Non-pigmented ciliary epithelial cell (primary cell): ENCODE results near the gene TRMO.
"Not testable (repeated sequence)": the region's sequence is repeated elsewhere in the genome, so short reads cannot be mapped to it uniquely, and the experiment has no call there.

Source experiments
- DNase-seq: peaks from one replicate; pipeline ENCODE4 v3.0.0-alpha.2; 2010; ENCODE audit warnings: low read depth

TRMO gene, protein sequence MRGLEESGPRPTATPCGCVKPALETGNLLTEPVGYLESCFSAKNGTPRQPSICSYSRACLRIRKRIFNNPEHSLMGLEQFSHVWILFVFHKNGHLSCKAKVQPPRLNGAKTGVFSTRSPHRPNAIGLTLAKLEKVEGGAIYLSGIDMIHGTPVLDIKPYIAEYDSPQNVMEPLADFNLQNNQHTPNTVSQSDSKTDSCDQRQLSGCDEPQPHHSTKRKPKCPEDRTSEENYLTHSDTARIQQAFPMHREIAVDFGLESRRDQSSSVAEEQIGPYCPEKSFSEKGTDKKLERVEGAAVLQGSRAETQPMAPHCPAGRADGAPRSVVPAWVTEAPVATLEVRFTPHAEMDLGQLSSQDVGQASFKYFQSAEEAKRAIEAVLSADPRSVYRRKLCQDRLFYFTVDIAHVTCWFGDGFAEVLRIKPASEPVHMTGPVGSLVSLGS

DNA sequence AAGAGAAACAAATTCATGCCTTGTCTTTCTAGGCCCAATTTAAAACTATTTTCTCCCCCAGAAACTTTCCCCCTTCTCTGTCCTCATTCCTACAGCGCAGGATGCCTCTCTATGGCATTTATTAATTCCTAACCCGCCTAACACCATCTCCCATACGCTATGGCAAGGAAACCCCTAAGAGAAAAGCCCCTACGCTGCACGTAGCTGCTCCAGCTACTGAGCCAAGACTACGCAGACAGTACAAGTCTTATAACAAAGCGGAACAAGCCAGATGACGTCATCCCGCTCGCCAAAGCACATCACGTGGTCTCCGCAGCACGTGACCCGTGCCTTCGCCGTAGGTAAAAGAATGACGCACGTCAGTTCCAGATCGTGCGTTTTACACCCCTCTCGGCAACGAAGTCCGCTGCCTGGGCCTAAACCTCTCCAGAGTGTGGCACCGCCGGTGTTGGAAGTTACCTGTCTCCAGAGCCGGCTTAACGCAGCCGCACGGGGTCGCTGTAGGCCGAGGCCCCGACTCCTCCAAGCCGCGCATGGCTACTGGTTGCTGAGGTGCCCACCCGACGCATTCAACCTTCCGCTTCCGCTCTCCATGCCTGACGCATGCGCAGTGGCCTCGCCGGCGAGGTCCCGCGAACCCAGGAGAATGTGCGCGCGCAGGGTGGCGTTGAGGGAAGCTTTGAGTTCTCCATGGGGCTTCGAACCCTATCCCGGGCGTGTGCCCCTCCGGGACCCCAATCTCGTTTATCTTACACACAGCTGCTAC is at the start of gene TRMO:
TRMO (minus strand) TSS at position 542 of the 766 bp plus-strand sequence; CDS start at position 535, 7 bp downstream.
- peak; percentile 96 for DNase-seq

GRCh38 chr9:97970165-97970564 is 47.9 kb upstream of the TRMO start:
- no peak for DNase-seq

GRCh38 chr9:97969014-97969413 is 46.7 kb upstream of the TRMO start:
- DNase-seq, result no peak

DNA sequence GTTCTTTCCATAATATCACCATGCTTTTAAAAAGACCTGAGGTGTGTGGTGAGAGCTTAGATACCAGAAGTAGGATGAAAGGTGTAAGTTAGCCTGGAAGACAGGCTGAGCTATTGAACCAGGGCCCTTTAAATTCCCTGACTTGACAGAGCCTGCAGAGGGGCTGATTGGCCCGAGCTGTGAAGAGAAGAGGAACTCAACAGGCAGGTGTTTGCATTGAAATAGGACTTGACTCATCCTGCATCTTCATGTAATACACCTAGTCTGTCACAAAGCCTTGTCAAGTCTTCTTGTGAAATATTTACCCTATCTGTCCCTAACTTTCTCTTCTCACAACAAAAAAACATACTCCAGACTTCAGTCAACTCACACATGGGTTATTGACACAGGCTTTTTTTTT is 44.2 kb upstream of the TRMO start:
- no peak for DNase-seq

DNA sequence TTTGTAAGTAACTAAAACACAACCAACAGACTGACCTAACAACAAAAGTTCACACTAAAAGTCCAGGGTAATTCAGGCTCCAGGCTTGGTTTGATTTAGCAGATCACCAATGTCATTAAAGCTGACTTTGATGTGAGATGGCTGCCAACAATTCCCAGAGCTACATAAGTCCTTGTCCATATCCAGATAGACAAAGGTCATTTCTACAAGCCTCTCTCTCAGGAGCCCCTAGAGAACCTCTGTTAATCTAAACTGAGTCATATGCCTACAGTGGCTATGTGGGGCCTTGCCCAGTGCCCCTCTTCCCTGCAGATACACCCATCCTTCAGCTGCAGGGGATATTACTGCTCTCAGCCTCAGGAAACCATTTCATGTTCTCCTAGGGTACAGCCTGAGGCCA is 42.6 kb upstream of the TRMO start:
- DNase-seq, result no peak

DNA sequence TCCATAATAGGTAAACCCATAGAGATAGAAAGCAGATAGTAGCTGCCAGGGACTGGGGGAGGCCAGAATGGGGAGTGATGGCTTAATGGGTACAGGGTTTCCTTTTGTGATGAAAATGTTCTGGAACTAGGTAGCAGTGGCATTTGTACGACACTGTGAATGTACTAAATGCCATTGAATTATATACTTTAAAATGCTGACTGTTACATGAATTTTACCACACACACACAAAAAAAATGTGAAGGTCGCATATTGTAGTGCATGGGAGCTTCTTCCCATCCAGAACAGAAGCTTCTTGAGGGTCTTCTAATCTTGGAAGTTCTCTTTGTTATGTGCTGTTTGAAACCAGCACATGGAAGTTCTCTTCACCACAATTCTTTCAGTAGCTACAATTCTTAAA is 40.9 kb upstream of the TRMO start:
- DNase-seq, result no peak

DNA sequence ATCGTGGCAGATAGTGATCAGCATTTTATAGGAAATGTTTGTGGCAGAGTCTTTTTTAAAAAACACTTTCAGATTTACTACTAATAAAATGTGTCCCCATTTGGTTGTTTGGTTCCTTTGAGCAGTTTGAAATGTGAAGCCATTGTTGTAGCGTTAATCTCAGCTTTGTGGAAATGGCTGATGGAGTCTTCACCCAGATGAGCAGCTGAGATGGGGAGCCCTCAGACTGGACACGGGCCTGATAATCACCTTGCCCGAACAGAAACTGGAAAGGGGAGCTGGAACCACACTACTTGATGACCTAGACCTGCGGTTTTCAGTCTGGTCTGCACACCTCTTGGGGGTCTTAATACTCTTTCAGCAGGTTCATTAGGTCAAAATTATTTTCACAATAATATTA is 40.3 kb upstream of the TRMO start:
- no peak for DNase-seq

GRCh38 chr9:97962136-97962535 is 39.8 kb upstream of the TRMO start:
- DNase-seq, result no peak

GRCh38 chr9:97961361-97961760 is 39.1 kb upstream of the TRMO start:
- no peak for DNase-seq

DNA sequence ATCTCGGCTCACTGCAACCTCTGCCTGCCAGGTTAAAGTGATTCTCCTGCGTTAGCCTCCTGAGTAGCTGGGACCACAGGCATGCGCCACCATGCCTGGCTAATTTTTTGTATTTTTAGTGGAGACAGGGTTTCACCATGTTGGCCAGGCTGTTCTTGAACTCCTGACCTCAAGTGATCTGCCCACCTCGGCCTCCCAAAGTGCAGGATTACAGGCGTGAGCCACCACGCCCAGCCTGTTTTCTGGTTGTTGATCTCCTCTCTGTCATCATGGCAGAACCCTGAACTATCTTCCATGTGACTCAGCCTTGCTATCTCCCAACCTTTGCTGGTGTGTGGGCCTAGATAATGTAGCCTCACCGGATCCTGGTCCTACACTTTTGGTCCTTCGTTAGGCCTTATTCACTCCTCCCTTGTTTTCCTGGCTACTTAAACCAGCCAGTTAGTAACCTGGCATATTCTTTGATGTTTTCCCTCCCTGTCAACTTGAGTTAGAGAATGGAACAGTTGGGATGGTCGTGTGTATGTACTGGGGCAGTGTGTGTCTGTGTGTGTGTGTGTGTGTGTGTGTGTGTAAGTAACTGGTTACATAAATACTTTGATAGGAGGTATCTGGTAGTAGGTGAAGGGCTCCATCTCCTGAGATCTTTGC is 38.5 kb upstream of the TRMO start:
- not testable (repeated sequence) for DNase-seq

- DNase-seq, result no peak
These were observed 37.3 kb upstream of the TRMO start for GRCh38 chr9:97959585-97959984.

DNA sequence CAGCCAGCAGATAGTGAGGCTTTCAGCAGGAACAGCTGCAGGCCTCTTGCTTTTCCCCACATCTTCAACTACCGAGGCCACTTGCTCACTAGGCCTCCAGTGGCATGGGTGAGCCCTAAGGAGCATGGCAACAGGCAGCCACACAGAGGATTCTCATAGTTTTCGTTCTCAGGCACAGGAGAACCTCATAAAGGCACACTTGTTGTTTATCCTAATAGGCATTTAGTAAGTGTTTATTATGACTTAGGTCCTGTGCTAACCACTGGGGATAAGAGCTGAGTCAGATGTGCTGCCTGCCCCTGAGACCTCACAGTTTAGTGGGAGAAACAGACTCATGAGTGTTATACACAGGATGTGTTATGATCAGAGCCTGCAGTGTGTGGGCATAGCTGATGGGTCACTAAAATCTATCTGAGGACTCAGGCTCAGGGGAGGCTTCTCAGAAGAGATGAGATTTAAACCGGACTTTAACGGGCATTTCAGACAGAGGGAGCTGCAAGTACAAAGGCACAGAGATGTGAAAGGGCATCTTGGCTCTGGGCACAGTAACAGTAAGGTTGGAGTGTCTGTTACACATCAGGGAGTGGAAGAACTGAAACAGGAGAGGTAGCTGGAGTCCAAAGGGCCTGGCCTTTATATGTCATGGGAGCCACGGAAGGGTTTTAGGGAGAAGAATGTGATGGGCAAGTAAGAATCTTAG is 36.7 kb upstream of the TRMO start:
- DNase-seq, result peak; percentile 35

DNA sequence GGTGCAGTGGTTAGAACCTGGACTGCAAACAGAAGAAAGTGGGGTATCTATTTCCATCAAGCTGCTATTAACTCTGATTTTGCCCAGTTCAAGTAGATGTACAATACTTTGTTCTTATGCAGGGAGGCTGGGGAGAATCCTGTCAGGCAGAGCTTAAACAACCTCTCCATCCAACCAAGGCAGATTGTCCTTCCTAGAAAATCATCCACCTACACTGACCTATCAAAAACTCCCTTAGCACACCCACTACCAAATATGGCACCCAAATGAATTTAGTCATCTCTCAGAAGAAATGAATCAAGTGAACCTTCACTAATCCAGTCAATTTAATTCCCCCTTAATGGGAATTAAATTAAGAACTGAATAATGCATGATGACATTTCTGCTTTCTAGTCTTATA is 34.0 kb upstream of the TRMO start:
- no peak for DNase-seq

DNA sequence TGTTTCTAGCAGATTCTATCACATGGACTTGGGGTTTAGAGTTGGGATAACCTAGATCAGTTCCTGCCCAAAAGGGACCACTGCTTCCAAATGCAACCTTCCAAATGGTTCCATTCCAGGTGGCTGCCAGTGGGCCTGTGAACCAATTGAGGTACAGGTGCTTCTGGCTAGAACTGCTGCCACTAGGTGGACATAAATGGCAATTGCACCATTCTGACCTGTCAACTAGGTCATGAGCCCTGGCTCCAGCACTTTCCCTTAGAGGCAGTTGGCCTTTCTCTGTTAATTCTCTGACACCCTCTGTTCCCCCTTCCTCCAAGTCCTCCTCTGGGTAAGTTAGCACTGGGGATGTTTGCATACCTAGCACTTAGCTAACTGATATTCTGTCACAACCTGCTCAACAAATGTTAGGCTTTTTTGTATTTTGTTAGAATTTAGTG is 32.3 kb upstream of the TRMO start:
- DNase-seq, result no peak

DNA sequence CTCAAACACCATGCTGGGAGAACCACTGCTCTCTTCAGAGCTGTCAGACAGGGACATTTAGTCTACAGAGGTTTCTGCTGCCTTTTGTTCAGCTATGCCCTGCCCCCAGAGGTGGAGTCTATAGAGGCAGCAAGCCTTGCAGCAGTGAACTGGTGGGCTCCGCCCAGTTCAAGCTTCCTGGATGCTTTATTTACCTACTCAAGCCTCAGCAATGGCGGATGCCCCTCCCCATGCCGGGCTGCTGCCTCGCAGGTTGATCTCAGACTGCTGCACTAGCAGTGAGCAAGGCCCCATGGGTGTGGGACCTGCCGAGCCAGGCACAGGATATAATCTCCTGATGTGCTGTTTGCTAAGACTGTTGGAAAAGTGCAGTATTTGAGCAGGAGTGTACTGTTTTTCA is 28.6 kb upstream of the TRMO start:
- not testable (repeated sequence) for DNase-seq

- DNase-seq, result not testable (repeated sequence)
These were observed 24.8 kb upstream of the TRMO start for GRCh38 chr9:97947094-97947493.

- not testable (repeated sequence) for DNase-seq
These were observed 23.2 kb upstream of the TRMO start for GRCh38 chr9:97945470-97945869.

- DNase-seq, result no peak
These were observed 22.3 kb upstream of the TRMO start for GRCh38 chr9:97944612-97945011.

DNA sequence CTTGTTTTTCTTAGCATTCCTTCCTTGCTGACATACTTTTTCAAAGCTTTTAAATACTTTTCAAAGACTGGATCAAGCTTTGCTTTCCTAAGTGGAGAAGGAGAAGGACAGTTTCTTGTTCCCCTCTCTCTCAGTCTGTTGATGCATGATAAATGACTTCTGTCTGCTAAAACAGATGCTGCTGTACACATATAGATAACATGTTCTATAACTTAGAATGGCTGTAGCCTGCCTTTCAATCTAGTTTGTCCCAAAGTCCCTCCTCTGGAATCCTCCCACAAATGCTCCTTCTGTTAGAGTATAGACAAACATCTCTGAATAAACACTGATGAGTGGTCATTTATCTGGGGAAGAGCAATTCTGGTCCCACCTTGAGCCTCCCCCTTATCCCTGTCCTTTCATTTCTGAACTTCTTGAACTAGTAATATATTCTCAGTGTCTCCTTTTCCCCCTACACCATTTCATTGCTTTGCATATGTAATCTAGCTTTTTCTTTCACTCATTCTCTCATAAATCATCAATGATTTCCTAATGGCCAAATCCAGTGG is 21.1 kb upstream of the TRMO start:
- DNase-seq, result no peak

- no peak for DNase-seq
These were observed 19.0 kb upstream of the TRMO start for GRCh38 chr9:97941323-97941722.

GRCh38 chr9:97940741-97941140 is 18.4 kb upstream of the TRMO start:
- DNase-seq, result no peak

DNA sequence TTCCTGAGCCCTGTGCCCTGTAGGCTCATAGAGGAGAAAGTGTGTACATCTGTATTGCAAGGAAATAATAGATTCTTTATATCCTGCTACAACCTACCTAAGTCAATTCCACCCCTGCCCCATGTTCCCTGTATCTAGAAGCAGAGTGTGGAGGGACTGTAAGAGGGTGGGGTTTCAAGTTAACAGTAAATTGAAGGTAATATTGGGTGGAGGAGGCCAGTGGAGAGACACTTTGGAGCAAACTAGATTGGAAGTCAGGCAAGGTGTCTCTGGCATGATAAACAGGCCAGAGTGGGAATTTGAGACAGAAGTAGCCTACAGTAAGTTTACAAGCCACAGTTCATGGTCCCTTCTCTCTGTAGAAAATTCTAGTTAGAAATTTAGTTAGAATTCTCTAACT is 17.9 kb upstream of the TRMO start:
- no peak for DNase-seq
